Common myeloid progenitor, CD34-positive (primary cell): ENCODE results near the gene SAP130.

Experiments used
- CTCF ChIA-PET: fragments of 350-600 bp; sonication (Branson Sonifier 250); formaldehyde crosslinking; loops from one replicate; lab custom pipeline; 2021; ENCODE audit warnings: antibody characterized with exemption; lab: Charles Lee
- POLR2A ChIA-PET: fragments of 350-600 bp; sonication (Branson Sonifier 250); formaldehyde crosslinking; loops from one replicate; lab custom pipeline; 2021; ENCODE audit warnings: antibody characterized with exemption; lab: Charles Lee
- DNase-seq, 3 donors: peaks; one replicate each; pipeline versions ENCODE4 v3.0.0 to v3.0.0-alpha.2; 2013
- H3K27ac ChIP-seq, 2 experiments: 1 replicate in 1 of 2; 2 replicates in 1 of 2; pipeline ENCODE4 v1.7.0; 2013; ENCODE audit warnings: inconsistent platforms in 2 of 2, low read length in 2 of 2, mild to moderate bottlenecking in 2 of 2, low read depth in 1 of 2, moderate library complexity in 1 of 2; ENCODE audit not compliant: severe bottlenecking in 2 of 2, insufficient read depth in 1 of 2, poor library complexity in 1 of 2
- H3K27me3 ChIP-seq, 5 experiments: replicated peaks in 2 of 5; 1 replicate in 3 of 5; 2 replicates in 2 of 5; pipeline versions ENCODE4 v1.6.1 to v1.7.0; 2013; ENCODE audit warnings: low read length in 4 of 5, mild to moderate bottlenecking in 2 of 5, moderate library complexity in 2 of 5, inconsistent platforms in 1 of 5; ENCODE audit not compliant: insufficient read depth in 5 of 5, control insufficient read depth in 4 of 5
- H3K36me3 ChIP-seq, 4 experiments: 1 replicate in 2 of 4; 2 replicates in 2 of 4; pipeline versions ENCODE4 v1.6.1 to v1.7.0; 2013; ENCODE audit warnings: low read length in 3 of 4, control low read depth in 1 of 4, mild to moderate bottlenecking in 1 of 4; ENCODE audit not compliant: control insufficient read depth in 4 of 4, insufficient read depth in 4 of 4
- H3K4me1 ChIP-seq, 4 experiments: 1 replicate in 3 of 4; 2 replicates in 1 of 4; pipeline versions ENCODE4 v1.6.1 to v1.7.1; 2013; ENCODE audit warnings: low read length in 3 of 4, mild to moderate bottlenecking in 3 of 4, control low read depth in 1 of 4, inconsistent platforms in 1 of 4, moderate library complexity in 1 of 4; ENCODE audit not compliant: control insufficient read depth in 4 of 4, insufficient read depth in 4 of 4; ENCODE audit errors: control extremely low read depth in 1 of 4
- H3K4me3 ChIP-seq, 7 experiments: 1 replicate in 4 of 7; 2 replicates in 3 of 7; pipeline versions ENCODE4 v1.5.1 to v1.7.0; 2013; ENCODE audit warnings: mild to moderate bottlenecking in 7 of 7, low read length in 6 of 7, moderate library complexity in 6 of 7, inconsistent platforms in 2 of 7, low read depth in 2 of 7, control low read depth in 1 of 7; ENCODE audit not compliant: insufficient read depth in 4 of 7, control insufficient read depth in 1 of 7; ENCODE audit errors: extremely low read depth in 1 of 7
- H3K9me3 ChIP-seq, 5 experiments: 1 replicate in 4 of 5; 2 replicates in 1 of 5; pipeline versions ENCODE4 v1.6.1 to v1.7.1; 2013; ENCODE audit warnings: low read length in 4 of 5, mild to moderate bottlenecking in 2 of 5, inconsistent platforms in 1 of 5, low read depth in 1 of 5, moderate library complexity in 1 of 5; ENCODE audit not compliant: control insufficient read depth in 4 of 5, insufficient read depth in 2 of 5; ENCODE audit errors: control extremely low read depth in 1 of 5
- WGBS: methylation state at CpG from one replicate; pipeline ENCODE4 v1.1.5; 2013; ENCODE audit not compliant: insufficient coverage; 5-methylcytosine and 5-hydroxymethylcytosine counted together

SAP130 gene

DNA sequence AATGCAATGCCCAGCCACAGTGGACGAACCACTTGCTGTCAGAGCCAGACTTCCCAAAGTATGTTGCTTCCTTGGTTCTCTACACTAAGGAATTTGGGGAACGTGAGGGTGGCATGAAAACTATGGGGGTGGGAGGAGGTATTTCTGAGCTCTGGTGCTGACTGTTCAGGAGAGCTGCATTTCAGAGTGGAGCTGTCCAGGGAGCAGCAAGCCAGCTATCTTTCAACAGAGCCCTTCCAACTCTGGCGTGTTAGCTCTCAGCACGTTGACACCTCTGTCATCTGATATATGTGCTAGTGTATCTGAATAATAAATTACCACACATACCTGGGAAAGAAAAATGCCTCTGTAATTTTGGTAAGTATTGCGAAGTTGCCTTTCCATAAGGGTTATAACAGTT lies 66.1 kb downstream of the SAP130 start:
- Histone ChIP-seq H3K27me3 (no peaks in the 10 kb centered on the region), H3K4me3 (no peak overlapping the region), H3K27ac (no peak overlapping the region), H3K36me3 (peaks cover 6 to 48% (median 29%) of the 10 kb centered on the region in 4 experiments), H3K4me1 (no peaks in the 10 kb centered on the region), H3K9me3 (peaks cover 0 to 2% (median 0%) of the 10 kb centered on the region in 5 experiments)
- POLR2A ChIA-PET, result no interaction called here
- DNase-seq, result no peak
- CTCF ChIA-PET, result no interaction called here
- WGBS, result no CpG with 5 or more reads among the region's 5 CpGs

DNA sequence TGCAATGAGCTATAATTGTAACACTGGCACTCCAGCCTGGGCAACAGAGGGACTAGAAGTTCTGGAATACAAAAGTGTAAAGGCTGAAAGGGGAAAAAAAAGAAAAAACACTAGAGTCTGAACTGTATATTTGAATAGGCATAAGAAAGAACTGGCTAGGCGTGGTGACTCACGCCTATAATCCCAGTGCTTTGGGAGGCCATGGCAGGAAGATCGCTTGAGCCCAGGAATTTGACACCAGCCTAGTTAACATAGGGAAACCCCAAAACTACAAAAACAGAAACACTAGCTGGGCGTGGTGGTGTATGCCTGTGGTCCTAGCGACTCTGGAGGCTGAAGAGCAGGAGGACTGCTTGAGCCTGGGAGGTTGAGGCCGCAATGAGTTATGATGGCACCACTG lies 70.6 kb downstream of the SAP130 start:
- Histone ChIP-seq H3K27ac (no peak overlapping the region), H3K9me3 (no peaks in the 10 kb centered on the region), H3K27me3 (no peaks in the 10 kb centered on the region), H3K36me3 (peaks cover 14 to 58% (median 37%) of the 10 kb centered on the region in 4 experiments), H3K4me1 (no peaks in the 10 kb centered on the region), H3K4me3 (no peak overlapping the region)
- 96% methylated on average over 4 of the region's 6 CpGs for WGBS
- no peak for DNase-seq
- POLR2A ChIA-PET, result no interaction called here
- CTCF ChIA-PET, result no interaction called here

DNA sequence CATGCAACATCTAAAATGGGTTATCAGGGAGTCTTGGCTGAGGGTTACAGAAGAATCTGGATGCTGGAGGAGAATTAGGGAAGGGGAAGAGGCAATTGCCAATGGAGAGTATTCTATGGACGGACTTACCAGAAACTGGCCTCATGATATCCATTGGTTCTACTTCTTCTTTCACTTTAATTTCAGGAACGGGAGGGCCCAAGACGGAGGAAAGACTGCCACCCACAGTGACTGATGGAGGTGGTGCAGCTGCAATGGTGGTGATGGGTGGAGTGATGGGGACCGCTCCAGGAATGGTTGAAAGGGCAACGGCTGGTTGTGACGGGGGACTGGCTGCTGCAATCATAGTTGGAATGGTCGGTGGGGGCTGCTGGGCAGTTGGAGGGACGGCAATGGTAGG lies 73.0 kb downstream of the SAP130 start:
- CTCF ChIA-PET, result no interaction called here
- Histone ChIP-seq H3K36me3 (peaks cover 25 to 69% (median 45%) of the 10 kb centered on the region in 4 experiments), H3K9me3 (no peaks in the 10 kb centered on the region), H3K4me3 (no peak overlapping the region), H3K27me3 (no peaks in the 10 kb centered on the region), H3K27ac (no peak overlapping the region), H3K4me1 (no peaks in the 10 kb centered on the region)
- no peak for DNase-seq
- 98% methylated on average over 8 of the region's 8 CpGs for WGBS
- POLR2A ChIA-PET, result no interaction called here

DNA sequence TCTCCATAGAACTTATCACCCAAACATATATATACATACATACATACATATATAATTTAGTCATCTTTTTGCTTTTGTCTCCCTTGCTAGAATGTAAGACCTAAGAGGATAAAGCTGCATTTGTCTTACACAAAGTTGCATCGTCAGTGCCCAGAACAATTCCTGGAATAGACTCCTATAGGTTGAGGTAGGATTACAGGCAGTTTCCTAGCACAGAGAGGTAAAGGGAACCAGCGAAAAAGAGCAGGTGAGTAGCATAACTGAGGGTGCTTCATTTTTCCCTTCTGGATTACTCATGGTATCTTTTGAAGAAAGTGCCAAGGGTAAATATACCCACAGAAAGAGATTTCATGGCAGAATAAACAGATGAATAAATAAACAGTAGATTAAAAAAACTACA lies 74.0 kb downstream of the SAP130 start:
- H3K36me3 ChIP-seq, result peaks cover 30 to 72% (median 51%) of the 10 kb centered on the region in 4 experiments
- 100% methylated on average over 2 of the region's 2 CpGs for WGBS
- ChIA-PET CTCF (no interaction called here), POLR2A (no interaction called here)
- H3K9me3 ChIP-seq, result no peaks in the 10 kb centered on the region
- DNase-seq, result no peak
- no peak overlapping the region for H3K27ac ChIP-seq
- H3K27me3 ChIP-seq, result no peaks in the 10 kb centered on the region
- no peaks in the 10 kb centered on the region for H3K4me1 ChIP-seq
- no peak overlapping the region for H3K4me3 ChIP-seq

DNA sequence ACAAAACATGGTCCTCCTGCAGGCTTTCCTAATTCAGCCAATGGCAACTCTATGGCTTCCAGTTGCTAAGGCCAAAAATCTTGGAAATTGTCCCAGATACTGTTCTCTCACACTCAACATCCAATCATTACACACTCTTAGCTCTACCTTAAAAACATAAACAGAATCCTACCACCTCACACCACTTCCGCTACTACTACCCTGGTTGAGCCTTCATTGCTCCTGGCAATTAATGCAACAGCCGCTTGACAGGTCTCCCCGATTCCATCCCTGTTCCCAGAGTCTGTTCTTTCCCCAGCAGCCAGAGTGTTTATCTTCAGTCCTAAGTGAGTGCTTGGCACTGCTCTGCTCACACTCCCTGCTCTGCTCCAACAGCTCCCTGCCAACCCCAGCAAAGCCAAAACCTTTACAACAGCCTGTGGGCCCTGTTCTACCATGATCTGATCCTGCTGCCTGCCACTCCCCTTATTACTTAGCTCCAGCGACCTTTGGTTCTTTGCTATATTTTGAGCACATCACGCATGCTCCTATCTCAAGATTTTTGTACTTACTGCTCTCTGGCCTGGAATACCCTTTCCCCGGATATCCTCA lies 74.6 kb downstream of the SAP130 start:
- Histone ChIP-seq H3K27ac (no peak overlapping the region), H3K36me3 (peaks cover 30 to 75% (median 54%) of the 10 kb centered on the region in 4 experiments), H3K4me3 (no peak overlapping the region), H3K4me1 (no peaks in the 10 kb centered on the region), H3K27me3 (no peaks in the 10 kb centered on the region), H3K9me3 (no peaks in the 10 kb centered on the region)
- ChIA-PET CTCF (no interaction called here), POLR2A (no interaction called here)
- 98% methylated on average over 6 of the region's 6 CpGs for WGBS
- DNase-seq, result no peak

DNA sequence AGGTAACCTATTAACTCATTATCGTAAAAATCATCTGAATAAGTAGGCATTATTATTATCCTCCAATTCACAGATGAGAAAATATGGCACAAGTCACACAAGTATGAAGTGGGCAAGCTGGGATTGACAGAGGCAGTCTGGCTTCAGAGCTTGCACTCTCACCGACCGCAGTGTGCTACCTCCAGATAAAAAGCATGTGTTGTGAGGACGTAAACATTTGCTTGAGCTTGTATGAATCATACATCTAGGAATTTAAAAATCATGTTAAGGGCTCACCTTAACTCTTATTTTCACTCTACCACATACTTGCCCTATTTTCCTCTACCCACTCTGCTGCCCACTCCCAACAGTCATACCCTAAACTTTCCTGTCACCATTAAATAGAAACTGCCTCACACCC lies 76.8 kb downstream of the SAP130 start:
- POLR2A ChIA-PET, result no interaction called here
- no peak for DNase-seq
- Histone ChIP-seq H3K4me3 (no peak overlapping the region), H3K27ac (no peak overlapping the region), H3K9me3 (no peaks in the 10 kb centered on the region), H3K36me3 (peaks cover 32 to 79% (median 53%) of the 10 kb centered on the region in 4 experiments), H3K4me1 (no peaks in the 10 kb centered on the region), H3K27me3 (no peaks in the 10 kb centered on the region)
- WGBS, result 88% methylated on average over 2 of the region's 4 CpGs
- CTCF ChIA-PET, result interaction anchor here (1.3 kb wide), 1 partner anchor 24 kb away, joined by 3 read pairs; no protein-coding TSS in a partner anchor

DNA sequence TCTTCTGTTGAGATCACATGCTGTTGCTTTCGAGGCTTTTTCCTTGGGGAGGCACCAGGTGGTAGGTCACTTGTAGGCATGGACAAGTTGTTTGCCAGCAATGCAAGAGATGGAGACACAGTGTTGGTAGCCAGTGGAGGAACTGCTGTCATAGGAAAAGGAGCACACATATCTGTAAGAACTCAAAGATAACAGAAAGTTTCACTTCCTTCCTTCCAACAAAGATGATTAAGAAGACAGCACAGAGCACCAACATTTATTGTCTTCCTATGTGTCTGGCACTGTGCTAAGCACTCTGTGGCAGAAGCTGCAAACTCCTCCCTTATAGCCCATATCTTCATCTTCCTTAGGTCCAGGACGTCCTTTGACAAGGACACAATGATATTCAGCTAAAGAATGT lies 77.6 kb downstream of the SAP130 start:
- Histone ChIP-seq H3K4me1 (no peaks in the 10 kb centered on the region), H3K36me3 (peaks cover 34 to 80% (median 56%) of the 10 kb centered on the region in 4 experiments), H3K4me3 (no peak overlapping the region), H3K9me3 (no peaks in the 10 kb centered on the region), H3K27ac (no peak overlapping the region), H3K27me3 (no peaks in the 10 kb centered on the region)
- ChIA-PET POLR2A (no interaction called here), CTCF (interaction anchor here (1.3 kb wide), 1 partner anchor 25 kb away, joined by 3 read pairs; no protein-coding TSS in a partner anchor)
- no peak for DNase-seq
- WGBS, result no CpG with 5 or more reads among the region's 2 CpGs
